Stimulated activated CD4-positive, alpha-beta T cell treated with anti-CD3 and anti-CD28 coated beads, Interleukin-12 subunit alpha, Interleukin-12 subunit beta, amount 100 ng/mL, for 48 hours (primary cell): ENCODE data around the gene THOC5.

ENCODE experiments used
- DNase-seq, 3 donors: peaks; one replicate each; pipeline ENCODE4 v3.0.0-alpha.2; 2020; ENCODE audit warnings: low read depth in 2 of 3, low spot score in 1 of 3

Gene THOC5

GRCh38 chr22:29478326-29479276 is 75.0 kb downstream of the THOC5 start:
- no peak for DNase-seq

GRCh38 chr22:29477723-29478318 is 75.7 kb downstream of the THOC5 start:
- DNase-seq: no peak

GRCh38 chr22:29476116-29476515 is 77.4 kb downstream of the THOC5 start:
- no peak for DNase-seq

GRCh38 chr22:29475550-29475949 is 78.0 kb downstream of the THOC5 start:
- no peak for DNase-seq

GRCh38 chr22:29473001-29473400 is 80.6 kb downstream of the THOC5 start:
- no peak for DNase-seq

- peak; percentile 58 to 81 (median 74) for DNase-seq
Measured at GRCh38 chr22:29470159-29470855, 83.2 kb downstream of the THOC5 start.

- no peak for DNase-seq
Measured at GRCh38 chr22:29469755-29470154, 83.8 kb downstream of the THOC5 start.

GRCh38 chr22:29464581-29464980 is 89.0 kb downstream of the THOC5 start:
- DNase-seq: no peak

GRCh38 chr22:29463629-29464028 is 89.9 kb downstream of the THOC5 start:
- no peak for DNase-seq

GRCh38 chr22:29461263-29461662 is 92.3 kb downstream of the THOC5 start:
- DNase-seq: no peak

GRCh38 chr22:29459773-29460172 is 93.8 kb downstream of the THOC5 start:
- no peak for DNase-seq

GRCh38 chr22:29458551-29458950 is 95.0 kb downstream of the THOC5 start:
- DNase-seq: no peak

GRCh38 chr22:29457730-29458129 is 95.8 kb downstream of the THOC5 start:
- DNase-seq: no peak

GRCh38 chr22:29456211-29456671 is 97.3 kb downstream of the THOC5 start:
- DNase-seq: no peak
